Kidney capillary endothelial cell (primary cell): ENCODE results near the gene USP32.
"Not testable (repeated sequence)": the region's sequence is repeated elsewhere in the genome, so short reads cannot be mapped to it uniquely, and the experiment has no call there.

Experiments used
- DNase-seq: peaks from one replicate; pipeline ENCODE4 v3.0.0-alpha.2; 2018; ENCODE audit warnings: low spot score

The USP32 gene

DNA sequence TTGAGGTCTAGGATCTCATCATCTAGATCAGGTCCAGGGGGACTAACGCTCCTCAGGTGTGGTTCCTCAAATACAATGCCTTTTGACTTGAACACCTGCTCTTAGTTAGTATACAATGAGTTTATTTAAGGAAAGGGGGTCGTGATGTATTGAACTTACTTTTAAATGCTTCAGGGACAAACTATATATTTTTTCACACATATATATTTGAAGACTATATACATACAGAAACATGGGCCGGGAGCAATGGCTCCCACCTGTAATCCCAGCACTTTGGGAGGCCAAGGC is 11.5 kb upstream of the USP32 start:
- no peak for DNase-seq

DNA sequence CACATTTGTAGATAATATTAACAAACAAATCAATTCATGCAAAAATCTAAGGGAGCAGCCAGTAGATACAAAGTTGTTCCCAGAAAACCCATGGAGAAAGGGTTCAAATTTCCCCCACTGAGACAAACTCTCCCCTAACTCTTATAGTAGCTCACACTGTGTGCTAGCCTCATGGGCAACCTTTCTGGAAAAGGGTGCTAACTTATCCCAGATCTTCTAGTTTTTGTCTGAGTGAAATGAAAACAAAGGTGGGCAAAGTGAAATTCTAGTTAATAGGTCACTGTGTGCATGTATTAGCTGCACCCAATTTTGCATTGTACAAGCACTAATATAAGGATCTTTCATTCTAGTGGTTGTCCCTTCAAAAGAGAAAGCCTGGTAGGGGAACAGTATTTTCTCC is 9.9 kb upstream of the USP32 start:
- no peak for DNase-seq

DNA sequence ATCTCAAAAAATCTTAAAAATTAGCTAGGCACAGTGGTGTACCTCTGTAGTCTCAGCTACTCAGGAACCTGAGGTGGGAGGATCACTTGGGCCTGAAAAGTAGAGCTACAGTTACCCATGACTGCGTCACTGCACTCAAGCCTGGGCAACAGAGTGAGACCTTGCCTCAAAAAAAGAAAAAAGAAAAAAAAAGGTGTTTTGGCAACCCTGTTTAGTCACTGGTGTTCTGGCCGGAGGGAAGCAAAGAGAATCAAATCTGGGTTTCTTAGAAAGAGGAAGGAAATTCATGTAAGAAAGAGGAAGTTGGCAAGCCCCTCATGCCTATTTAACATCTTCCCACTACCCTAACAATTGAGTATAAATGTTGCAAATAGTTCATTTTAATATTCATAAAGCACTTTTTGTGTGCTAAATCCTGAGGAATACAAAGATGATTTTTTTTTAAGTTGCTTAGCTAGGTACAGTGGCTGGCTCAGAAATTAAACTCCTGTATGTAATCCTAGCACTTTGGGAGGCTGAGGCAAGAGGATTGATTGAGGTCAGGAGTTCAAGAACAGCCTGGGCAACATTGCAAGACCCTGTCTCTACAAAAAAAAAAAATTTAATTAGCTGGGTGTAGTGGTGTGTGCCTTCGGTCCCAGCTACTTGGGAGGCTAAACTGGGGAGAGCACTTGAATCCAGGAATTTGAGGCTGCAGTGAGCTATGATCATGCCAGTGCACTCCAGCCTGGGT is 6.5 kb upstream of the USP32 start:
- DNase-seq, result no peak

DNA sequence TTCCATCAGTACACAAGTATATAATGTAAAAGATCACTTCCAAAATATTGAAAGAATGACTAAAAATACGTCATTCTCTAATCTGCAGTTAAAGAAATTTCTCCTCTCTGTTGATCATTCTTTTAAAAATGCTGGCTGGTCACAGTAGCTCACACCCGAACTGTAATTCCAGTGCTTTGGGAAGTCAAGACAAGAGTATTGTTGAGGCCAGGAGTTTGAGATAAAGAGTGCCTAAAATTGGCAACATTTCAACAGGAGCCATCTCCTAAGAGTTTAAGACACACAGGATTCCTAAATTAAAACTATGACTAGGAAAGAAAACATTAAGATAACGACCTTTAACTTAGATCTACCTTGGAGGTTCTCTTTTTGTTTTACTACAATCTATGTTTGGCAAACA is 4.5 kb upstream of the USP32 start:
- no peak for DNase-seq

DNA sequence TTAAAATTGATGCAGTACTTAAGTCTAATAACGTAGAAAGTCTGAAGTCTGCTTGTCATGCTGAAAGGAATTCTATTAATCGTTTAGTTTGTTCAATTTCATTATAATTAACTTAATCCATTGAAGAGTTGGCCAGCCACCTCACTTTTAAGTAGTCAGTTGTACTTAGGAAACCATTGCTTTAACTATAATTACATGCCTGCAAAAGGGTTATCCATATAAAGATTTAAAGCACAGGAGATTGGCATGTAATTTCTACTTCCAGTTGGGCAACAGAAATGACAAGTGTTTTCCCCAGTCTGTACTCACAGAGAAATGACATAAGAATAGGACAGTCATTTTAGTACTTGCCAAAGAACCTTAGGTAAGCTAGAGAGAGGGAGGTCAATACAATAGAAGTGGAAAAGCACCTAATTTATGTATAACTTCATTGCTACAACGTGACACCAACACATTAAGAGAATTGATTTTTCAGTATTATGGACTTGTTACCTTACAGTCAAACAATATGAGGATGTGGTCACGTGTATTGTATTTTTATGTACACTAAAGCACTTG is 3.7 kb upstream of the USP32 start:
- no peak for DNase-seq

DNA sequence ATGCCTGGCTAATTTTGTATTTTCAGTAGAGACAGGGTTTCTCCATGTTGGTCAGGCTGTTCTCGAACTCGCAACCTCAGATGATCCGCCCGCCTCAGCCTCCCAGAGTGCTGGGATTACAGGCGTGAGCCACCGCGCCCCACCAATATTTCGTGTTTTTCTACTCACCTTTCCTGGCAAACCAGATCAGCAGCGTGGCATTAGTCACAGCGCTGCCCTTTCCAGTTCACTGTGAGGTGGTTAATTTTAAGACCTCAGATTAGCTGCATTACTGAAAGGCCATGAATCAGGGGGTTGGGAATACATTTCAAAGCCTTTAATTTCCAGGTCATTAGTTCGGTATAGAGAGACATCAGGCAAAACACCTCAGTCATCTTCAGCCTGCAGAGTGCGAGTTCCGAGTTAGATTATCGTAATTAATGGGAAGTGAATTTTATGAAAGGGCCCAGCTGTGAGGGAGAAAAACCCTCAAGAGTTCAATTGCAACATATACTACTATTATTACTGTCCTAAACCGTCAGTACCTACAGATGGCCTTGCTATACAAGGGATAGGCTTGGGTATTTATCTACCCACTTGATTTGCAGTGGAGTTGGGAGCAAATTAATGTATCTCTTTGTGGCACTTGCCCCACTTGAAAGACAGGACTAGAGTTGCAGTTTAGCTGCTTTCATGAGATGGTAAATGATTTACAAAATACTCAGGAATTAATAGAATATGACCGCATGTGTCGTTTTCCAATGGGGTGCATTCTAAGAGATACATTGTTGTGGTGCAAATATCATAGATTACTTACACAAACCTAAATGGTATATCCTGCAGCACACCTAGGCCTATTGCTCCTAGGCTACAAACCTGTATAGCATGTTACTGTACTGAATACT is 2.1 kb upstream of the USP32 start:
- DNase-seq, result no peak

DNA sequence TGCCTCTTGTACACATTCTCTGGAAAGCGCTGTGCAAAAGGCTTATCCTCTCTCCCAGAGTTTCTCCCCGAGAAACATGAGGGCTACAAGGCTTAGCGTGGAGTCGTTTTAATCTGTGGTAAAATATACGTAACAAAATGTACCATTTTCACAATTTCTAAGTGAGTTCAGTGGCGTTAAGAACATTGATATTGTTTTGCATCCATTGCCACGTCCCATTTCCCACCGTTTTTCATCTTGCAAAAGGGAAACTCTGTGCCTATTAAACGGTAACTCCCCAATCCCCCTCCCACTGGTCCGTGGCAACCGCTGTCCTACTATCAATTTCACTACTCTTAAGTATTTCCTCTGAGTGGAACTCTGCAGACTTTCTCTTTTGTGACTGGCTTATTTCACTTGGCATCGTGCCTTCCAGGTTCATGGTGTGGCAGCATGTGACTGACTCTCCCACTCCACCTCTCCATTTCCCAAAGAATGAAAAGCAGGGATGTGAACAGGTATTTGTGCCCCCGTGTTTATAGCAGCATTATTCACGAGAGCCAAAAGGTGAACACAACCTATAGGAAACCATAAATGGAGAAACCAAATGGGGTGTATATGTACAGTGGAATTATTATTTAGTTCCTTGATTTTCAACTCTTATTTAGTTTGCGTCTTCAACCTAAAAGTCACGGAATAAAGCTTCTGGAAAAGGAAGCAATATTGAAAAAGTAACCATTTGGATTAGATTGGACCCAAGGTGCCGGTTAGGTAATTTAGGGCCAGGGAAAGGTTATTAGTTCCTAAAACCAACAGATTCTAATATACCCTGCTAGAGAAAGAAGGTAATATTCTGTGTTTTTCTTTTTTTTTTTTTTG is 1.1 kb upstream of the USP32 start:
- DNase-seq, result peak; percentile 22

DNA sequence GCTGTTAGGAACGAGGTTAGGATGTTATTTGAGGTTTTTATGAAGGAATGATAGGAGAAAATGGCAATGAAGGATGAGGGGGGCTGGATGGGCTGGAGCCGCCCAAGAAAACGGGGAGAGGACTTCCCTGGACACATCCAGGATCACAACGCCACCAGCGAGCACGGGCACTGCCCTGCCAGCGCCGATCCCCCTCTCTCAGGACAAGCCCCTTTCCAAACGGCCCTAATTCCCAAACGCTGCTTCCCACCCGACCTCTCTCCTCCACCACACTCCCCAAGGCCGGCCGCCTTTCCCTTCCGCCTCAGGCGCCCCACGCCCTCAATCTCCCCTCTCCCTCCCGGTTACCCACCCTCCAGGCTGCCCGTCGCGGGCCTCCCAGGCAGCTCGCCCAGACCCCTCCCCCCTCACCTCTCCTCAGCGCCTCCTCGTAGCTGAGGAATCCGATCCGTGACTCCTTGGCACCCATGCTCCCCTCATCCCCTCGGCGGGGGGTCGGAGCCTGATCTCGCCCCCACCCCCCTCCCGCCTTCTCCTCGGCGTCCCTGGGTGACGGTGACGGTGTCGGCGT is 377 bp downstream of the USP32 start:
- no peak for DNase-seq

DNA sequence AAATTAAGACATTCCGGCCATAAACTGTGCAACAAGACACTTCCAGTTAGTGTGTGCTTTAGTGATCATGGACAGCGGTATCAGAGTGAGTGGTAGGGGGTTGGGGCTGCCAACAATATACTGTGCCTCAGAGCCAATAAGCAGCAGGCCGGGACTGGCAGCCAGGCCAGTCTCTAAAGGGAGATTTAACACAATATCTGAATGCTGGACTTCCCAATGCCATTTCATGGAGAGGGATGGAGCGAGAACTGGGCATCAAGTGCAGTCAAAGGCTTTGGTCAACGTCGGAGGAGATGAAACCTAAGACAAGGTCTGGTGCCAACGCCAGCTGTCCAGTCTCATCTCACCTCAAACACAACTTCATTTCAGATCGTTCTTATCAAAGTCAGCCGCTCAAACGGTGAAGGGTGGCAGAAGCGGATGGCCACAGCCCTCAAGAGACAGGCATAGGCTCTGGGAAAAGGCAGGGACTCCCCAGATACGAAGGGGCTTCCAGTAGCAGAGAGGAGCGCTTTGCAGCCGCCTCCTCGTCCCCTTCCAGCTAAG is 935 bp downstream of the USP32 start:
- DNase-seq, result peak; percentile 52

DNA sequence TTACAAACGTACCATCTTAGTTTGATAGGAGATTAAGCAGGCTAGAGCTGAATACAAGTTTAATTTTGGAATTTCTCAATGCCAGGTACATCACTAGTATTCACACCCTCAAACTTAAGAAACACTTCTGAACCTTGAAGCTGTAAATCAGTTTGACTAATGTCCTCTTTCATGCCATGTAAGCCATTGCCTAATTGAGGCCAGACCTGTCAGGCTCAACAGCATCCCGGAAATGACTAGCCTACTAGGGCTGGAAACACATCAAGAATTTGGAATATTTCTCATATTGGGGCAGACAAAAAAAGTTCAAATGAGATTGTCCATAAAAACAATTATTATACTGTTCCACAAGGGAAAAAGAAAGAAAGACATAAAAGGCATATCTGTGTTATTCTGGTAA is 1.7 kb downstream of the USP32 start:
- peak; percentile 32 for DNase-seq

DNA sequence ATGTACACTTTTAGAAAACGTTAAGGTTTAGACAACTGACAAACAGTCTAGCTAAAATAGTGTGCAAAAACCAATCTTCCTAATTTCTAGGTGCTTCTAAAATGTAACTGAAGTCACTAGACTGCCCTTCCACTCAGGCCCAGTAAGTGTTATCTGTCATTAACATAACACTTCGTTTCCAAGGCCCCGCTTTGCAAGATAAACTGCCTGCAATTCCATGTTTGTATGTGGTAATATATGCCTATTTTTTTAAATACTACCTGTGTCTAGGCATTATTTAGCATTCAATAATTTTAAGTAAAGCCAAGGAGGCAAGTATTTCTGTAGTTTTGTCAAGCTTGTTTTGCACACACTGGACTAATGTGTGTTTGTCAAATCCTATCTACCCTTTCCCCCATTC is 3.2 kb downstream of the USP32 start:
- no peak for DNase-seq

DNA sequence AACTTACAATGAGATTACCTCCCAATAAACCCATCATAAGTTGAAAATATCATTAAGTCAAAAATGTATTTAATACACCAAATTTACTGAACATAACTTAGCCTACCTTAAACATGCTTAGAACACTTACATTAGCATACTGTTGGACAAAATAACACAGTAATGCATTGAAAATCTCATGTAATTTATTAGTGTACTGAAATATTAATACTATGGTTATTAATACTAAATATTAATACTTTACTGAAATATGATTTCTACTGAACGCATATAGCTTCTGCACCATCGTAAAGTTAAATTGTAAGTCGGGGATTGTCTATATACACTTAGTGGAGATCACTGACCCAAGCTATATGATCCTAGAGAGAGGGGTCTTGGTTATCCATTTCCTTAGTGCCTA is 4.3 kb downstream of the USP32 start:
- DNase-seq, result no peak

DNA sequence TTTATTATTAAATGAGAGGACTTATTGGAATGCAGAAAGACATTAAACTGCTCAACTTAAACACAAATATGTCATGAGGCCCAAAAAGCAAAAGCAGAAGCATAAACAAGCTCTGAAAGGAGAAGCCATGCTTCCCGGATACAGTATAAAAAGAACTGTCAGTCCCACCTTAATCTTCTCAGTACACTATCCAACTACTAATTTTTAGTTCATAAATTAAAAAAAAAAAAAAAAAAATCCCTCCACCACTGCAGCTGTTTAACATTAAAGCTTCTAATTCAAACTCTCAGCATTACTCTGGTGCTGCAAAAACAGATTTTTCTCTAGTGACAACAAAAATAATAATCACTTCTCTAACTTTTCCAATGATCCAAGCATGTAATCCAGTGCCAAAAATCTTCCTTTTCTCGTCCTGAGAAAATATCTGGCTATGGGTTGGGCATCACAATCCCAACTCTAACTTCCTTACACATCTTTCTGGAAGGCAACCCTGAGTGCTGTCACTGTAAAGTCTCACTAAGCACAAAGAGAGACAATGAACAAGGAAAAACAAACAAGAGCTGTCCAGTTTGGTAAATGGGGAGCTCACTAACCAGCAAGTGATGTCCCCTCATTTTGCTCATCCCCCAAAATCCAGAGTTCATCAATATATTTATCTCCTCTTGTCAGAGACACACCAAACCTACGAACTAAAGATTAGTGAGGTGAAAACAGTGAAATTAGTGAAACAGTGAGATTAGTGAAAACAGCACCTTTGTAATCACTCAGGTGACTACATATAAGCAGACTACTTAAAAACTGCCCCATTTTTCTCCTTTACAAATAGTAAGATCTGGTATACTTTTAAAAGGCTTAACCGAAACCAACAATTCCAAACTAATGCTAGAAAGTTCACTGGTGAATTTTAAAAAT is 5.5 kb downstream of the USP32 start:
- DNase-seq, result no peak

DNA sequence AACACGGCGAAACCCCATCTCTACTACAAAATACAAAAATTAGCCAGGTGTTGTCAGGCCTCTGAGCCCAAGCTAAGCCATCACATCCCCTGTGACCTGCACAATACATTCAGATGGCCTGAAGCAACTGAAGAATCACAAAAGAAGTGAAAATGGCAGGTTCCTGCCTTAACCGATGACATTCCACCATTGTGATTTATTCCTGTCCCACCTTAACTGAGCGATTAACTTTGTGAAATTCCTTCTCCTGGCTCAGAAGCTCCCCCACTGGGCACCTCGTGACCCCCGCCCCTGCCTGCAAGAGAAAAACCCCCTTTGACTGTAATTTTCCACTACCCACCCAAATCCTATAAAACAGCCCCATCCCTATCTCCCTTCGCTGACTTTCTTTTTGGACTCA is 7.0 kb downstream of the USP32 start:
- DNase-seq, result not testable (repeated sequence)

DNA sequence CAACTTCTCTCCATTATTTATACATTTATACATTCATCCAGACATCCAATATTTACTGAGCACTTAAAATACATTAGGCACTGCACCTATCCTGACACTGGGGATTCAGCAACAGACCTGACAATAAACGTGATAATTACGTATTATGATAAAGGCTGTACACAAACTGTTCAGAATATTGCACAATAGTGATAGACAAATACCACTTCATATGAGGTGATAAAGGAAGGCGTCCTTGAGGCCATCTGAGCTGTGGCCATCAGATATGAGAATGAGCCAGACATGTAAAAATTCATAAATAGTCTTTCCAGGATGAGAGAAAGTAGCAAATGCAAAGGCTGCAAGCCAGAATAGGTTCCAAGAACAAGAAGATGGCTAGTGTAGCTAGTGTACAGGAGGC is 8.6 kb downstream of the USP32 start:
- no peak for DNase-seq

DNA sequence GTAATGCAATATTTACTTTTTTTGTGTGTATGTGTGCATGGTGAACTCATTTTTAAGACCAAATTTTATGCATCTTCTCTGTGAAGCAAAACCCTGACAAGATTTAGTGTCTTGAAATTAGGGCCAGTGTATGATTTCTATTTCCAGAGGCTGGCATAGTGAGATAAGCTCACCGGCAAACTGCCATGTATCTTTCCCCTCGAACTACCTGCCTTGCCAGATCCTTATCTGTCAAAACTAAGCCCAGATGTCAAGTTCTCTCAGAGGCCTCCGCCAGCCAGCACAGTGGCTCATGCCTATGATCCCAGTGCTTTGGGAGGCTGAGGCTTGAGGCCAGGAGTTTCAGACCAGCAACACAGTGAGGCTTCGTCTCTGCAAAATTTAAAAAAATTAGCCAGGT is 10.0 kb downstream of the USP32 start:
- DNase-seq, result no peak

DNA sequence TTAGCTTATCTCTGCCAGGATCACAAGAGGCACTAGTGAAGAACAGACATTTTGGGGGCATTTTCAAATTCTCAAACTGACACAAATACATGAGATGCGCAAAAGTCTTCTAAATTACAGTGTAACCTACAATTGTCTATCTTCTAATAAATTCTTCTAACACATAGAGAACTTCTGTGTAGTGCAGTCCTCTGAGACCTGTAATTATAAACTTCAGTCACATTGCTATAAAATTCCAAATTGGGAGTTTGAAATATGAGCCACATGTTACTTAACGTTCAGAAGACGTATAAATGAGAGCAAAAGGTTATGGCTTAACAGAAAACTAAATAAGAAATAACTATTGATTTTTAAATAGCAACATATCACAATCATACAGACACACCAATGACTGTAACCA is 12.5 kb downstream of the USP32 start:
- DNase-seq, result not testable (repeated sequence)

DNA sequence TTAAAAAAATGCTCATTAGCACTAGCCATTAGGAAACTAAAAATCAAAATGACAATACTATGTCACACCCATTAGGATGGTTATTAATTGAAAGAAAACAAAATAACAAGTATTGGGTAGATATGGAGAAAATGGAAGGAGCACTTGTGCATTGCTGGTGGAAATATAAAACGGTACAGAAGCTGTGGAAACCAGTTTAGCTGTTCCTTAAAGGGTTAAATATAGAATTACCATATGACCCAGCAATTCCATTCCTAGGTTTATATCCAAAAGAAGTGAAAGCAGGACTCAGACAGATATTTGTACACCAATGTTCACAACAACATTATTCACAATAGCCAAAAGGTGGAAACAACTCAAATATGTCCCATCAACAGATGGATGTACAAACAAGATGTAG is 13.7 kb downstream of the USP32 start:
- DNase-seq, result not testable (repeated sequence)

DNA sequence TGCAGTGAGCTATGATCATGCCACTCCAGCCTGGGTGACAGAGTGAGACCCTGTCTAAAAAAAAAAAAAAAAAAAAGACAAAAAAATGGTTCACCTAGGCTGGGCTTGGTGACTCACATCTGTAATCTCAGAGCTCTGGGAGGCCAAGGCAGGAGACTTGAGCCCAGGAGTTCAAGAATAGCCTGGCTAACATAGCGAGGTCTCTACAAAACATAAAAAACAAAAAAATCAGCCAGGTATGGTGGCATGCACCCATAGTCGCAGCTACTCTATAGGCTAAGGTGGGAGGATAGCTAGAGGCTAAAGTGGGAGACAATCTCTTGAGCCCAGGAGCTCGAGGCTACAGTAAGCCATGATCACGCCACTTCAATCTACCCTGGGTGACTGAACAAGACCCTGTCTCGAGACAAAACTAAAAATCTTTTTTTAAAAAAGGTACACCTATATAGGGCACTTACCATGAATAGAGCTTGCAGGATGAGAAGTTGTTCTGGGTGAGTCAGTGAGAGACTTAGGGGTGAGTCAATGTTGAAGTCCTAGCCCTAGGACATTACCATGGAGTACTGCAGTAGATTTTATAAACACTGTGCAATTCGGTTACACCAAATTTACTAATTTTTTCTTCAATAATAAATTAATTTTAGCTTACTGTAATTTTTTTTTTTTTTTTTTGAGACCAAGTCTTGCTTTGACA is 19.0 kb downstream of the USP32 start:
- DNase-seq, result peak; percentile 13
